H1 (cell line): ENCODE measurements around the gene HP1BP3.

ENCODE experiments used
- CEBPB ChIP-seq: IDR thresholded peaks from 2 replicates; pipeline ENCODE4 v1.6.1; 2012; ENCODE audit warnings: low read depth, low read length
- EP300 ChIP-seq, 2 experiments: IDR thresholded peaks; 1 replicate in 1 of 2; 2 replicates in 1 of 2; pipeline ENCODE4 v1.6.1; 2011 to 2012; ENCODE audit warnings: low read depth in 2 of 2, low read length in 2 of 2, mild to moderate bottlenecking in 2 of 2, borderline replicate concordance in 1 of 2, inconsistent platforms in 1 of 2, moderate library complexity in 1 of 2
- POLR2A ChIP-seq, 2 experiments: IDR thresholded peaks; 1 replicate in 1 of 2; 2 replicates in 1 of 2; pipeline ENCODE4 v1.6.1; 2011; ENCODE audit warnings: low read depth in 2 of 2, low read length in 2 of 2, mild to moderate bottlenecking in 2 of 2; ENCODE audit errors: control extremely low read depth in 1 of 2
- RAD21 ChIP-seq, 2 experiments: IDR thresholded peaks in 1 of 2; conservative IDR thresholded peaks in 1 of 2; 2 replicates each; pipeline ENCODE4 v1.6.1; 2011; ENCODE audit warnings: low read depth in 2 of 2, low read length in 2 of 2, improper control_type of control experiment in 1 of 2, inconsistent platforms in 1 of 2, mild to moderate bottlenecking in 1 of 2, moderate library complexity in 1 of 2
- RFX5 ChIP-seq: IDR thresholded peaks from 2 replicates; pipeline ENCODE4 v1.6.1; 2011; ENCODE audit warnings: low read depth, low read length, improper control_type of control experiment, borderline replicate concordance
- SIN3A ChIP-seq, 2 experiments: IDR thresholded peaks in 1 of 2; conservative IDR thresholded peaks in 1 of 2; 2 replicates each; pipeline ENCODE4 v1.6.1; 2011 to 2012; ENCODE audit warnings: low read length in 2 of 2, improper control_type of control experiment in 1 of 2, low read depth in 1 of 2, mild to moderate bottlenecking in 1 of 2
- TF ChIP-seq, protein P1 (sequence below), 3 experiments: IDR thresholded peaks; 1 replicate in 2 of 3; 2 replicates in 1 of 3; pipeline versions ENCODE4 v1.5.1 to v1.6.1; 2011; ENCODE audit warnings: low read length in 3 of 3, mild to moderate bottlenecking in 3 of 3, inconsistent platforms in 2 of 3, low read depth in 1 of 3, moderate library complexity in 1 of 3; ENCODE audit not compliant: insufficient read depth in 1 of 3; ENCODE audit errors: control extremely low read depth in 1 of 3
- TF ChIP-seq, protein P2 (sequence below): IDR thresholded peaks from 2 replicates; pipeline ENCODE4 v1.6.1; 2012; ENCODE audit warnings: inconsistent platforms

DNA sequence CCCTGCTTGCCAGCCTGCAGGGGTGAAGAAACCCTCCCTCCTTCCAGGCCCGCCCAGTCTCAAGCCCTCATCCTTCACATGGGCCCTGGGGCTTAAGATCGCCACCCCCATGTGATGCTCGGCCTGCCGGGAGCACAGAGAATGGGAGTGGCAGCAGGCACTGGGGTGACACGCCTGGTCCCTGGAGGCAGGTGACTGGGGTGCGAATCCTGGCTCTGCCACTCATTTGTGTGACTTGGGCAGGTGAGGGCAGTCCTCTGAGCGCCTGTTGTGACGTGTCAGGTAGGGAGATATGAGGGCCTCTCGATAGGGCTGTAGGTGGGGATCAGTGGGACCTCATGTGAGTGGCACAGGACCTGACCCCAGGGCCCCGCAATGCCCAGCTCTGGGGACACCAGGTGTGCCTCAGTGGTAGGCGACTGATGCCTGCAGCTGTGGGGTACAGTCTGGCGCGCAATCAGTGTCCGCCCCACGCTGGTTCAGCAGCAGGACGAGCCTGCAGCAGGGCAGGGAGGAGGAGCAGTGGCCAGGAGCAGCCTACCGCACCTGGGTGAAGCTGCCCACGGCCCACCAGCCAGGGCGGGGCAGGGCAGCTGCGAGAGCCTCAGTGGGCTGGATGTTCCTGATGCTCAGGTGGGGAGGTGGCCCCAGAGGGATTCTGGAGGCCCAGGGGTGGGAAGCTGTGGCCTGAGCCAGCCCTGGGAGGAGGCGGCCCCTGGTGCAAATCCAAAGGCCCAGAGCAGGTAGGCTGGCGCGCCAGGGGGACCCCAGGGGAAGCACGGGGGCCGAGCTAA is 60.8 kb downstream of the HP1BP3 start:
- TF ChIP-seq POLR2A (IDR thresholded peaks at IDR 0.05; ENCODE audit: control extremely low read depth in 1 of 2, low read depth in 2 of 2, low read length in 2 of 2) (no peak), SIN3A (conservative IDR thresholded peaks at IDR 0.05 in 1 of 2, IDR thresholded peaks at IDR 0.05 in 1 of 2; ENCODE audit: low read depth in 1 of 2, low read length in 2 of 2) (no peak), CEBPB (no peak), RAD21 (IDR thresholded peaks at IDR 0.05 in 1 of 2, conservative IDR thresholded peaks at IDR 0.05 in 1 of 2; ENCODE audit: low read depth in 2 of 2, low read length in 2 of 2) (no peak), RFX5 (no peak), EP300 (IDR thresholded peaks at IDR 0.05; ENCODE audit: borderline replicate concordance in 1 of 2, low read depth in 2 of 2, low read length in 2 of 2) (no peak)
- TF ChIP-seq, protein P1, sequence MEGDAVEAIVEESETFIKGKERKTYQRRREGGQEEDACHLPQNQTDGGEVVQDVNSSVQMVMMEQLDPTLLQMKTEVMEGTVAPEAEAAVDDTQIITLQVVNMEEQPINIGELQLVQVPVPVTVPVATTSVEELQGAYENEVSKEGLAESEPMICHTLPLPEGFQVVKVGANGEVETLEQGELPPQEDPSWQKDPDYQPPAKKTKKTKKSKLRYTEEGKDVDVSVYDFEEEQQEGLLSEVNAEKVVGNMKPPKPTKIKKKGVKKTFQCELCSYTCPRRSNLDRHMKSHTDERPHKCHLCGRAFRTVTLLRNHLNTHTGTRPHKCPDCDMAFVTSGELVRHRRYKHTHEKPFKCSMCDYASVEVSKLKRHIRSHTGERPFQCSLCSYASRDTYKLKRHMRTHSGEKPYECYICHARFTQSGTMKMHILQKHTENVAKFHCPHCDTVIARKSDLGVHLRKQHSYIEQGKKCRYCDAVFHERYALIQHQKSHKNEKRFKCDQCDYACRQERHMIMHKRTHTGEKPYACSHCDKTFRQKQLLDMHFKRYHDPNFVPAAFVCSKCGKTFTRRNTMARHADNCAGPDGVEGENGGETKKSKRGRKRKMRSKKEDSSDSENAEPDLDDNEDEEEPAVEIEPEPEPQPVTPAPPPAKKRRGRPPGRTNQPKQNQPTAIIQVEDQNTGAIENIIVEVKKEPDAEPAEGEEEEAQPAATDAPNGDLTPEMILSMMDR (IDR thresholded peaks at IDR 0.05; ENCODE audit: control extremely low read depth in 1 of 3, insufficient read depth in 1 of 3, low read depth in 1 of 3, low read length in 3 of 3), result no peak
- TF ChIP-seq, protein P2, sequence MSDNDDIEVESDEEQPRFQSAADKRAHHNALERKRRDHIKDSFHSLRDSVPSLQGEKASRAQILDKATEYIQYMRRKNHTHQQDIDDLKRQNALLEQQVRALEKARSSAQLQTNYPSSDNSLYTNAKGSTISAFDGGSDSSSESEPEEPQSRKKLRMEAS, result no peak
